HG03139 (cell line): ENCODE measurements around the gene UGT2B10.
"Not testable (repeated sequence)": the region's sequence is repeated elsewhere in the genome, so short reads cannot be mapped to it uniquely, and the experiment has no call there.

Source experiments
- ATAC-seq: cut with Tn5 transposase; IDR thresholded peaks from one replicate; pipeline ENCODE4 v1.9.1; 2021; ENCODE audit not compliant: unreplicated experiment

The UGT2B10 gene

GRCh38 chr4:68815617-68816409 is at the start of gene UGT2B10:
Gene UGT2B10, plus strand, starts transcription at chr4:68815994. Its CDS starts 26 bp downstream, at chr4:68816020.
- ATAC-seq, result not testable (repeated sequence)

- ATAC-seq, result not testable (repeated sequence)
Observed at GRCh38 chr4:68771836-68772235, 44.0 kb upstream of the UGT2B10 start.

- no peak for ATAC-seq
Observed at GRCh38 chr4:68773699-68774098, 42.1 kb upstream of the UGT2B10 start.

GRCh38 chr4:68780232-68780631 is 35.6 kb upstream of the UGT2B10 start:
- no peak for ATAC-seq

GRCh38 chr4:68797048-68797447 is 18.7 kb upstream of the UGT2B10 start:
- ATAC-seq, result no peak

- ATAC-seq, result no peak
Observed at GRCh38 chr4:68797618-68798017, 18.2 kb upstream of the UGT2B10 start.

GRCh38 chr4:68803013-68803412 is 12.8 kb upstream of the UGT2B10 start:
- no peak for ATAC-seq

- no peak for ATAC-seq
Observed at GRCh38 chr4:68808060-68808459, 7.7 kb upstream of the UGT2B10 start.

GRCh38 chr4:68810919-68811318 is 4.9 kb upstream of the UGT2B10 start:
- no peak for ATAC-seq

GRCh38 chr4:68816410-68817265 is 844 bp downstream of the UGT2B10 start:
- ATAC-seq, result not testable (repeated sequence)

- ATAC-seq, result no peak
Observed at GRCh38 chr4:68817386-68817785, 1.6 kb downstream of the UGT2B10 start.

- ATAC-seq, result not testable (repeated sequence)
Observed at GRCh38 chr4:68818030-68818462, 2.3 kb downstream of the UGT2B10 start.

GRCh38 chr4:68831642-68832041 is 15.8 kb downstream of the UGT2B10 start:
- no peak for ATAC-seq

- no peak for ATAC-seq
Observed at GRCh38 chr4:68850293-68850692, 34.5 kb downstream of the UGT2B10 start.

- no peak for ATAC-seq
Observed at GRCh38 chr4:68855771-68856170, 40.0 kb downstream of the UGT2B10 start.

- no peak for ATAC-seq
Observed at GRCh38 chr4:68858039-68858438, 42.2 kb downstream of the UGT2B10 start.

GRCh38 chr4:68859655-68860054 is 43.9 kb downstream of the UGT2B10 start:
- ATAC-seq, result no peak

- no peak for ATAC-seq
Observed at GRCh38 chr4:68861057-68861456, 45.3 kb downstream of the UGT2B10 start.

GRCh38 chr4:68864438-68865187 is 48.8 kb downstream of the UGT2B10 start:
- no peak for ATAC-seq

- ATAC-seq, result no peak
Observed at GRCh38 chr4:68865188-68865638, 49.4 kb downstream of the UGT2B10 start.

GRCh38 chr4:68865760-68866159 is 50.0 kb downstream of the UGT2B10 start:
- ATAC-seq, result no peak
